ENCODE data around the gene PCNX4.

Gene PCNX4

DNA sequence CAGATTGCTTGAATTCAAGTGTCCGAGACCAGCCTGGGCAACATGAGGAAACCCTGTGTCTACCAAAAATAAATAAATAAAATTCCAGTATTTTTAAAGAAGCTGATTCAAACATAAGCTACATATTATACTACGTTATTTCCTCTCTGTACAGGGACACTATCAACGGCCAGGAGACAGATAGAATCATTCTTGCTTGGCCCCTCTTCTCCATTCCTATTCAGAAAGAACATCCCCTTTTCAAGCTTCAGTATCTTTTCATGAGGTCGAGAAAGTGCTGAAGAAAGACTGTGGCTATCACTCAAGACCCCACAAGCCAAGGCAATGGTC, 73.8 kb downstream of the PCNX4 start:
- peak overlapping the region; percentile 77 for H3K4me2 ChIP-seq (ENCODE audit: low read depth, low read length)
- H2AFZ ChIP-seq (ENCODE audit: low read length): peak overlapping the region; percentile 53; the same call in 1 of the 2 replicates
- no peak for TF ChIP-seq EZH2 (optimal IDR thresholded peaks at IDR 0.05; ENCODE audit: low read depth, low read length)
- TF ChIP-seq, protein P1, sequence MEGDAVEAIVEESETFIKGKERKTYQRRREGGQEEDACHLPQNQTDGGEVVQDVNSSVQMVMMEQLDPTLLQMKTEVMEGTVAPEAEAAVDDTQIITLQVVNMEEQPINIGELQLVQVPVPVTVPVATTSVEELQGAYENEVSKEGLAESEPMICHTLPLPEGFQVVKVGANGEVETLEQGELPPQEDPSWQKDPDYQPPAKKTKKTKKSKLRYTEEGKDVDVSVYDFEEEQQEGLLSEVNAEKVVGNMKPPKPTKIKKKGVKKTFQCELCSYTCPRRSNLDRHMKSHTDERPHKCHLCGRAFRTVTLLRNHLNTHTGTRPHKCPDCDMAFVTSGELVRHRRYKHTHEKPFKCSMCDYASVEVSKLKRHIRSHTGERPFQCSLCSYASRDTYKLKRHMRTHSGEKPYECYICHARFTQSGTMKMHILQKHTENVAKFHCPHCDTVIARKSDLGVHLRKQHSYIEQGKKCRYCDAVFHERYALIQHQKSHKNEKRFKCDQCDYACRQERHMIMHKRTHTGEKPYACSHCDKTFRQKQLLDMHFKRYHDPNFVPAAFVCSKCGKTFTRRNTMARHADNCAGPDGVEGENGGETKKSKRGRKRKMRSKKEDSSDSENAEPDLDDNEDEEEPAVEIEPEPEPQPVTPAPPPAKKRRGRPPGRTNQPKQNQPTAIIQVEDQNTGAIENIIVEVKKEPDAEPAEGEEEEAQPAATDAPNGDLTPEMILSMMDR (IDR thresholded peaks at IDR 0.05; ENCODE audit: low read length): no peak
- no peak for TF ChIP-seq EZH2phosphoT487 (IDR thresholded peaks at IDR 0.05; ENCODE audit: low read length)
- peaks cover 12% of the 10 kb centered on the region; the same call in 1 of the 2 replicates for H3K4me1 ChIP-seq (ENCODE audit: low read length)
- no peaks in the 10 kb centered on the region for H3K36me3 ChIP-seq (replicated peaks; ENCODE audit: insufficient read depth, low read length)
- no peak for DNase-seq
- H3K9me2 ChIP-seq (replicated peaks; ENCODE audit: insufficient read depth, low read length): no peaks in the 10 kb centered on the region
- H3F3A ChIP-seq (ENCODE audit: insufficient read depth, low read length): peaks cover 3% of the 10 kb centered on the region; the same call in 1 of the 2 replicates
- no peak overlapping the region; the same call in 1 of the 2 replicates for H3K9ac ChIP-seq (ENCODE audit: low read length)
- no peaks in the 10 kb centered on the region; the same call in 1 of the 2 replicates for H3K79me2 ChIP-seq (ENCODE audit: low read length)
- H4K20me1 ChIP-seq (ENCODE audit: insufficient read depth, low read length): no peaks in the 10 kb centered on the region
- H3K27ac ChIP-seq (ENCODE audit: low read length): no peak overlapping the region
- no peaks in the 10 kb centered on the region for H3K9me3 ChIP-seq (replicated peaks; ENCODE audit: insufficient read depth, low read length)
- H3K4me3 ChIP-seq (ENCODE audit: low read length): peak overlapping the region; percentile 83; the same call in 1 of the 2 replicates
- no peaks in the 10 kb centered on the region for H3K27me3 ChIP-seq (replicated peaks; ENCODE audit: insufficient read depth, low read length)

DNA sequence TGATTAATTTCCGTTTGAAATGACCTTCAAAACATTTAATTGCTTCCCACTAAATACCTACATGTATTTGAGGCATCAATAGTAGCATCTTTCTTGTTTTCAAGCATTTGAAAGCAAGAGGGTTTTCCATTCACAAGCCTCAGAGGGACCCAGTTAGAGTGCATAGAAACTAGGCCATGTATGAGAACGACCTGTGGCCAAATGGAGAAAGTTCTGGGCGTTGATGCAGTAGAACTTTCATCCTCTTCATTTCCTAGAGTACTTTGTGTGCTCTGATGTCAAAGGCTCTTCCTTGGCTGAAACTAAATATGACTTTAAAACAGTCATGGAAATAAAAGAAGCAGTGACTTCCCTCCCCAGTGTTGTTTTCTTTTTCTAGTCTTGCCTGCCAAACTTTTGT, 74.4 kb downstream of the PCNX4 start:
- Histone ChIP-seq H3K4me3 (ENCODE audit: low read length) (no peak overlapping the region), H3F3A (ENCODE audit: insufficient read depth, low read length) (peaks cover 3% of the 10 kb centered on the region; the same call in 1 of the 2 replicates), H3K9me2 (replicated peaks; ENCODE audit: insufficient read depth, low read length) (no peaks in the 10 kb centered on the region), H3K79me2 (ENCODE audit: low read length) (no peaks in the 10 kb centered on the region; the same call in 1 of the 2 replicates), H3K27ac (ENCODE audit: low read length) (no peak overlapping the region), H3K9ac (ENCODE audit: low read length) (no peak overlapping the region), H3K36me3 (replicated peaks; ENCODE audit: insufficient read depth, low read length) (no peaks in the 10 kb centered on the region), H3K9me3 (replicated peaks; ENCODE audit: insufficient read depth, low read length) (no peaks in the 10 kb centered on the region), H3K27me3 (replicated peaks; ENCODE audit: insufficient read depth, low read length) (no peaks in the 10 kb centered on the region), H4K20me1 (ENCODE audit: insufficient read depth, low read length) (no peaks in the 10 kb centered on the region), H3K4me2 (ENCODE audit: low read depth, low read length) (no peak overlapping the region), H3K4me1 (ENCODE audit: low read length) (peaks cover 8% of the 10 kb centered on the region; the same call in 1 of the 2 replicates), H2AFZ (ENCODE audit: low read length) (no peak overlapping the region)
- no peak for TF ChIP-seq EZH2phosphoT487 (IDR thresholded peaks at IDR 0.05; ENCODE audit: low read length)
- TF ChIP-seq, protein P1 (IDR thresholded peaks at IDR 0.05; ENCODE audit: low read length): no peak
- TF ChIP-seq EZH2 (optimal IDR thresholded peaks at IDR 0.05; ENCODE audit: low read depth, low read length): no peak
- no peak for DNase-seq

- no peak overlapping the region for H3K9ac ChIP-seq (ENCODE audit: low read length)
- no peaks in the 10 kb centered on the region for H3K9me3 ChIP-seq (replicated peaks; ENCODE audit: insufficient read depth, low read length)
- H3K4me2 ChIP-seq (ENCODE audit: low read depth, low read length): no peak overlapping the region
- H3K79me2 ChIP-seq (ENCODE audit: low read length): no peaks in the 10 kb centered on the region
- H3K36me3 ChIP-seq (replicated peaks; ENCODE audit: insufficient read depth, low read length): no peaks in the 10 kb centered on the region
- no peak for DNase-seq
- no peaks in the 10 kb centered on the region for H3K9me2 ChIP-seq (replicated peaks; ENCODE audit: insufficient read depth, low read length)
- no peak overlapping the region for H3K4me3 ChIP-seq (ENCODE audit: low read length)
- TF ChIP-seq EZH2phosphoT487 (IDR thresholded peaks at IDR 0.05; ENCODE audit: low read length) (no peak), EZH2 (optimal IDR thresholded peaks at IDR 0.05; ENCODE audit: low read depth, low read length) (no peak)
- TF ChIP-seq, protein P1 (IDR thresholded peaks at IDR 0.05; ENCODE audit: low read length): no peak
- no peak overlapping the region for H2AFZ ChIP-seq (ENCODE audit: low read length)
- H3K27ac ChIP-seq (ENCODE audit: low read length): no peak overlapping the region
- H3F3A ChIP-seq (ENCODE audit: insufficient read depth, low read length): peaks cover 3% of the 10 kb centered on the region; the same call in 1 of the 2 replicates
- no peaks in the 10 kb centered on the region for H4K20me1 ChIP-seq (ENCODE audit: insufficient read depth, low read length)
- H3K4me1 ChIP-seq (ENCODE audit: low read length): peaks cover 6% of the 10 kb centered on the region; the same call in 1 of the 2 replicates
- no peaks in the 10 kb centered on the region for H3K27me3 ChIP-seq (replicated peaks; ENCODE audit: insufficient read depth, low read length)
These were observed 78.0 kb downstream of the PCNX4 start for GRCh38 chr14:60169722-60170121.
